GM10248 (cell line): ENCODE measurements around the gene COX7A2L.
"Not testable (repeated sequence)": the region's sequence is repeated elsewhere in the genome, so short reads cannot be mapped to it uniquely, and the experiment has no call there.

Source experiments
- CTCF ChIA-PET: fragments of 300-600 bp; sonication (Branson Sonifier 250); formaldehyde crosslinking; extraction: SDS; loops from one replicate; lab custom pipeline; 2021; ENCODE audit warnings: antibody characterized with exemption; lab: Yijun Ruan, JAX
- POLR2A ChIA-PET: fragments of 350-650 bp; sonication (Branson Sonifier 250); formaldehyde crosslinking; extraction: SDS; loops from one replicate; lab custom pipeline; 2020; ENCODE audit warnings: antibody characterized with exemption; lab: Yijun Ruan, JAX
- DNase-seq: peaks from one replicate; pipeline ENCODE4 v3.0.0; 2012; ENCODE audit errors: extremely low spot score
- CTCF ChIP-seq: IDR thresholded peaks from 2 replicates; pipeline ENCODE4 v1.5.1; 2012; ENCODE audit warnings: mild to moderate bottlenecking, low read depth; ENCODE audit errors: extremely low read depth, missing control alignments, control extremely low read depth

COX7A2L gene

DNA sequence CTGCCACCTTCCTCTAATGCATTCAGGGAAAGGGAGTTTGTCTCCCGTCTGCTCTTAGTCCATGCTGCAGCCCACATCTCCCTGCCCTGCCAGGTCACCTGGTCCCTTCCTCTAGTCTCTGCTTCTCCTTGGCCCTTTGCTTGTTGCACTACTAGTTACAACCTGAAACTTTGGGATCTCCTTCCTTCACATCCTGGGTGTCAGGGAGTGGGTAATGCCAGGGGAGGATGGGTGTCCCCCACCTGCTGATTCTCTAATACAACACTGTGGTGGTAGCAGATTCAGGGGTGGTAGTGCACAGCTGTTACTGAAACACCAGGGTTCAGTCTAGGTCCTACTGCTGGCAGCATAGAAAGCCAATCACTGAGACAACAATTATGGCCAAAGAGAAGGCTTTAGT lies 31.2 kb upstream of the COX7A2L start:
- CTCF ChIA-PET: interaction anchor here (0.8 to 1.1 kb wide), 2 partner anchors 17 to 21 kb away, joined by 3 to 4 read pairs; no protein-coding TSS in a partner anchor
- POLR2A ChIA-PET: no interaction called here
- no peak for TF ChIP-seq CTCF
- DNase-seq: no peak

- ChIA-PET POLR2A (no interaction called here), CTCF (interaction anchor here (1.1 to 1.2 kb wide), 2 partner anchors 40 to 273 kb away, joined by 3 read pairs; no protein-coding TSS in a partner anchor)
- no peak for TF ChIP-seq CTCF
- DNase-seq: no peak
Measured at GRCh38 chr2:42390401-42390969, 29.5 kb upstream of the COX7A2L start.

GRCh38 chr2:42386682-42387081 lies 25.7 kb upstream of the COX7A2L start:
- ChIA-PET POLR2A (interaction anchor here (0.7 kb wide), 1 partner anchor 39 kb away, joined by 4 read pairs; no protein-coding TSS in a partner anchor), CTCF (interaction anchor here (1.0 to 1.6 kb wide), 4 partner anchors 10 to 25 kb away, joined by 3 to 5 read pairs (median 4); no protein-coding TSS in a partner anchor)
- peak; percentile 38 for TF ChIP-seq CTCF
- peak; percentile 26 for DNase-seq

DNA sequence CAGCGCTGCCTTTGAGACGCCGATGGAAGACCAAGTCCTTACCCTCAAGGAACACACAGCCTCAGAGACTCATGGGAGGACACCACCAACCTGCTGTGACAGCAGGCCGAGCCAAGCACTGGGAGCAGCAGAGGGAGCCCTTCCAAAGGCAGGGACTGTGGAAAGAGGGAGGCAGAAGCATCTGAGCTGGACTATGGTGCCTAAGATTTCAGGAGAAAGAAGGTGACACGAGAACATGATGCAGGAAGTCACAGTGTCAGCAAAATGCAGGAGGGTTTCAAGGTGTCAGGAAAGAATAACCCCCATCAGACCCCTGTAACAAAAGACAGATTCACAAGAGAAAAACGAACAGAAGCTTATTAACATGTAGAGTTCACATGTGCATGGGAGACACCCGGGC lies 24.2 kb upstream of the COX7A2L start:
- no peak for DNase-seq
- POLR2A ChIA-PET: no interaction called here
- CTCF ChIA-PET: interaction anchor here (1.0 to 2.2 kb wide), 4 partner anchors 9 to 289 kb away, joined by 3 to 6 read pairs (median 5); no protein-coding TSS in a partner anchor
- no peak for TF ChIP-seq CTCF

DNA sequence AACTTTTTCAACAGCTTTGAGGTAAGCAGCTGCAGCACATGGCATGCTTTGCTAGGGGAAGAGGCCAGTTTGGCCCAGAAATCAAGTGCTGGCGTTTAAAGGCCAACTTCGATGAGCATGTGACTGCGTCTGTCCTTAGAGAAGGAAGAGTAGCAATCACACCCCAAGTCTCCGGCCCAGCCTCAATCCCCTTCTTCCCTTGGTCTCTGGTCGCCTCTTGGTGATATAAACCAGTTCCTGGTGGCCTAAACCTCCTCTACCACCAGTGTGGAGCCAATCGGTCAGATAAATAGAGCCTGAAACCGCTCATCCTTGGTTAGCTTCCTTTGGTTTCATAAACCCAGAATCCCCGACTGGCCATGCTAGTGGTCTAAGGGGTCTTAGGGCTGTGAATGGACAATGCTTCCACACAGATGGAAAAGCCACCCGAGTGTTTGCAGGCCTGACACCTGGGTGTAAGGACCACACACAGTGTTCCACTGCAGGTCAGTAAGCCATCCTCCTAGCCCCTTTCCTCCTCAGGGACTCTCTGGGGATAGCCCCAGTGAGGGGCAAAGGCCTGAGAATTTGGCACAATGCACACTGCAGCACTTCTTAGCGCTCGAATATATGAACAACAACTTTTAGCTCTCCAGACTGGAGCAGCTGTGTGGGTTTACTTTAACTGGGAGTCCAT lies 23.0 kb upstream of the COX7A2L start:
- no peak for TF ChIP-seq CTCF
- ChIA-PET POLR2A (no interaction called here), CTCF (interaction anchor here (2.2 kb wide), 2 partner anchors 12 kb away, joined by 6 to 7 read pairs; no protein-coding TSS in a partner anchor)
- DNase-seq: no peak

DNA sequence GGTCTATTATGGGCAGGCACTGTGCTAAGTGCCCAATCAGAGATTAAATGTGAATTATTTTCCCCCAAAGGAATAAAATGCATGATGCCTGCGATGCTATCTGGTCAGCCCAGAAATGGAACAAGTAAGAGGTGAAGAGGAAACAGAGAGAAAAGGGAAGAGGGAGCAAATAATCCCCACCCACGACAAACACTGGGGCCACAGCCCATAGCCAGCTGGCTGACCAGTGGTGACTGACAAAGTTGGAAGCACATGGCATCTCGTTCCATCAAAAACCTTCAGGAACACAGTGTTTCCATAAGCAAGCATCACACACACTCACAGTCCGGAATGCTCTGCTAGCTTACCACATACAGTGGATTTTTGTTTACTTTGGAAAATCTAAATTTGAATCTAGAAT lies 21.1 kb upstream of the COX7A2L start:
- DNase-seq: no peak
- CTCF ChIA-PET: interaction anchor here (1.2 to 2.2 kb wide), 3 partner anchors 10 to 26 kb away, joined by 3 to 7 read pairs (median 3); no protein-coding TSS in a partner anchor
- no peak for TF ChIP-seq CTCF
- POLR2A ChIA-PET: no interaction called here

- POLR2A ChIA-PET: not testable (repeated sequence)
Measured at GRCh38 chr2:42380026-42380425, 19.0 kb upstream of the COX7A2L start.

More at GRCh38 chr2:42380026-42380425, 19.0 kb upstream of the COX7A2L start:
- CTCF ChIA-PET, DNase-seq: not testable (repeated sequence)
